Right hindlimb (tissue), 1 donor: ENCODE measurements around the gene CAPZB.

ENCODE experiments used
- DNase-seq: peaks from one replicate; pipeline ENCODE4 v3.0.0-alpha.2; 2018

The CAPZB gene

GRCh38 chr1:19363536-19364152 is 121.7 kb downstream of the CAPZB start:
- DNase-seq: no peak

- DNase-seq: no peak
Measured at GRCh38 chr1:19361611-19362147, 123.7 kb downstream of the CAPZB start.

- no peak for DNase-seq
Measured at GRCh38 chr1:19360843-19361610, 124.3 kb downstream of the CAPZB start.

- no peak for DNase-seq
Measured at GRCh38 chr1:19360432-19360831, 124.9 kb downstream of the CAPZB start.

GRCh38 chr1:19360016-19360415 is 125.3 kb downstream of the CAPZB start:
- no peak for DNase-seq

- no peak for DNase-seq
Measured at GRCh38 chr1:19359357-19359756, 126.0 kb downstream of the CAPZB start.

GRCh38 chr1:19358710-19359109 is 126.6 kb downstream of the CAPZB start:
- no peak for DNase-seq

- no peak for DNase-seq
Measured at GRCh38 chr1:19357299-19357986, 127.9 kb downstream of the CAPZB start.

GRCh38 chr1:19356266-19356665 is 129.1 kb downstream of the CAPZB start:
- no peak for DNase-seq

- DNase-seq: no peak
Measured at GRCh38 chr1:19354531-19354981, 130.8 kb downstream of the CAPZB start.

GRCh38 chr1:19353596-19353995 is 131.7 kb downstream of the CAPZB start:
- DNase-seq: no peak

- no peak for DNase-seq
Measured at GRCh38 chr1:19352839-19353238, 132.5 kb downstream of the CAPZB start.

GRCh38 chr1:19351873-19352272 is 133.5 kb downstream of the CAPZB start:
- no peak for DNase-seq

GRCh38 chr1:19350566-19350965 is 134.8 kb downstream of the CAPZB start:
- no peak for DNase-seq

- DNase-seq: no peak
Measured at GRCh38 chr1:19349999-19350398, 135.3 kb downstream of the CAPZB start.

- no peak for DNase-seq
Measured at GRCh38 chr1:19348441-19349198, 136.7 kb downstream of the CAPZB start.

GRCh38 chr1:19347533-19348172 is 137.7 kb downstream of the CAPZB start:
- DNase-seq: no peak

GRCh38 chr1:19346026-19346425 is 139.3 kb downstream of the CAPZB start:
- DNase-seq: no peak

GRCh38 chr1:19345391-19345790 is 139.9 kb downstream of the CAPZB start:
- DNase-seq: no peak

GRCh38 chr1:19344831-19345230 is 140.5 kb downstream of the CAPZB start:
- no peak for DNase-seq

- DNase-seq: no peak
Measured at GRCh38 chr1:19344372-19344810, 140.9 kb downstream of the CAPZB start.
